K562 treated with DMSO at 1 percent for 24 hours (cell line): ENCODE results near the gene GPR137B. TPM values are rescaled to one million over a fixed set of nuclear protein-coding genes. Genes with fewer than 3 reads are reported as not detected.

Experiments
- total RNA-seq: library from RNA; unstranded; fragments of 300-600 nt; gene quantifications from 2 replicates; pipeline ENCODE4 v1.2.3, GENCODE V29; 2022; ENCODE audit warnings: low read depth; ENCODE audit not compliant: insufficient read depth

GPR137B gene
- total RNA-seq, result 1.4 and 11.0 TPM in 2 replicates

GRCh38 chr1:236142253-236143103, at the start of gene GPR137B:
Gene GPR137B, plus strand, starts transcription at chr1:236142539. Its CDS starts 84 bp downstream, at chr1:236142623.

Other genes starting within 250 kb of the GPR137B start
- gene NID1, start 77.4 kb upstream of the GPR137B start, total RNA-seq, result 0.05 TPM in 1 of 2 replicates, not detected in the other
- gene ERO1B, start 139.4 kb downstream of the GPR137B start, total RNA-seq, result 5.0 and 5.2 TPM in 2 replicates